GM19035 (cell line): ENCODE data around the gene TRIM8.

Source experiments
- ATAC-seq: cut with Tn5 transposase; IDR thresholded peaks from one replicate; pipeline ENCODE4 v1.9.1; 2021; ENCODE audit not compliant: unreplicated experiment

Gene TRIM8

DNA sequence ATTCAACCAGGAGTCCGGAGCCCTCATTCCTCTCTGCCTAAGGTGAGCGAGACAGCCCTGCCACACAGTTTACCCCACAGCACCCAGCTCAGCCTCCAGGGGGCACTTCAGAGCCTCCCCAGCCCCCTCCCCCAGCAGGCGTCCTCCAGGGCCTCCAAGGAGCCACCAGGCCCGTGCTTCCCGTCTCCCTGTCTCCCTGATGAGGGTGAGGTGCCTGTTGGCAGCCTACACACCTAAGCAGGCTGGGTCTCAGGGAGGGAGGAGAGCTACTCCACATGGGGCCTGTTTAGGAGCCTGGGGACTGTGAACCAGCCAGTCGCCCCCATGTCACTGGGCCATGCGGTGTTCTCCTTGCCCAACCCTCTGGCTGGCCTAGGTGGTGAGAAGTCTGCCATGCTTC, 28.9 kb upstream of the TRIM8 start:
- ATAC-seq = no peak

DNA sequence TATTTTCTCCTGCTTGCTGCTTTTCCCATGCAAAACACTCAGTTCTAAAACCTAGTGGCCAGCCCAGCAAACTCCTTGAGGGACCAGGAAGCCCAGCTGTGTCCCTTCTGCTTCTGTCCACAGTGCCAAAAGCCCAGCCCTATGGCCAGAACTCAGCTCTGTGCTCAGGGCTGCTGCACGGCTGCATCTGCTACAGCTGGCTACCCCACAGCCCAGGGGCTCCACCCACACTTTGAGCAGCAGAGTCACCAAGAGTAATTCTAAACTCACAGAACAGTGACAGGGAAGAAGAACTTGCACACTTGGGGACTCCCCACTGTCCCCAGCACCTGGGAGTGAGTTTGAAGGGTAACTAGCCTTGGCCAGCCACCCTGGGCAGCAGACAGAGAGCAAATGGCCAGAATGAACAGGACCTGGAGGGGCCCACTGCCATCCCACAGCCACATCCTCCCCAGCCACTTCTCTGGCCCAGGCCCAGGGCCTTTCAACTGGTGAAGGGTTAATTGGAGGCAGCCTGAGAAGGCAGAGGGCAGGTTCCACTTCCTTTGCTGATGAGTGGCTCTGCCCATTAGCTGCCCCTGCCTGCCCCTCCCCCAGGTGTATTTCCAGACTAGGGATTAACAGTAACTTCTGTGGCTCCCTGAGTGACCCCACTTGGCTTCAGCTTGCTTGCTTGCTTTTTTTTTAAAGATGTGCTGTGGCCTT, 28.1 kb upstream of the TRIM8 start:
- no peak for ATAC-seq

DNA sequence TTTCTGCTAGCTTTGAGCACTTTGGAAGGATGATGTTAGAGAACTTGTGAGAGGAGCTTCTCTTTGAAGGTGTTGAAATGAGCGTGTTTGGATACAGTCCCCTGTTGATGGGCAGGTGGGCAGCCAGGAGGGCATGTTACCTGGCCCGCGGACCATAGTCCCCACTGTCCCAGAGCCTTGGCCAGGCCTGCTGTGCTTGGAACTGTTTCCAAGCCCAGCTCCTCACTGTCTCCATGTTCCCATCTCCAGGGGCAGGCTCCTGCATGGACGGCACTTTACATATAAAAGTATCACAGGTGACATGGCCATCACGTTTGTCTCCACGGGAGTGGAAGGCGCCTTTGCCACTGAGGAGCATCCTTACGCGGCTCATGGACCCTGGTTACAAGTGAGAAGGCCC, 27.2 kb upstream of the TRIM8 start:
- no peak for ATAC-seq

DNA sequence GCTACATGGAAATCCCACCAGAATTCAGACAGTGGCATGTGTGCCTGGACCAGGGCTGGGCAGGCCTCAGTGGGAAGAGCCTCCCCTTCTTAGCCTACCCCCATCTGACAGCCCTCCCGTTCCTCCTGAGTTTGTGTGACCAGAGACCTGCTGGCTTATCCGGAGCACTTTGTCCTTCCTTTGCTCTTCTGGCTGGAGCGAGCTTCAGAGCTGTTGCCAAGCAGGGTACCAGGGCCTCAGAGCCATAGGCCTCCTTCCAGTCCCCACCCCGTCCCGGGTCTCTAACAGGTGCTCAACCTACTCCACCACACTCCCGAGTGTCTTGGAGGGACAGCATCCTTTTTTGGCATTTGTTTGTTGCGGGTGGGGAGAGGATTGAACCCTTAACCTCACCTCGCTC, 26.5 kb upstream of the TRIM8 start:
- no peak for ATAC-seq

DNA sequence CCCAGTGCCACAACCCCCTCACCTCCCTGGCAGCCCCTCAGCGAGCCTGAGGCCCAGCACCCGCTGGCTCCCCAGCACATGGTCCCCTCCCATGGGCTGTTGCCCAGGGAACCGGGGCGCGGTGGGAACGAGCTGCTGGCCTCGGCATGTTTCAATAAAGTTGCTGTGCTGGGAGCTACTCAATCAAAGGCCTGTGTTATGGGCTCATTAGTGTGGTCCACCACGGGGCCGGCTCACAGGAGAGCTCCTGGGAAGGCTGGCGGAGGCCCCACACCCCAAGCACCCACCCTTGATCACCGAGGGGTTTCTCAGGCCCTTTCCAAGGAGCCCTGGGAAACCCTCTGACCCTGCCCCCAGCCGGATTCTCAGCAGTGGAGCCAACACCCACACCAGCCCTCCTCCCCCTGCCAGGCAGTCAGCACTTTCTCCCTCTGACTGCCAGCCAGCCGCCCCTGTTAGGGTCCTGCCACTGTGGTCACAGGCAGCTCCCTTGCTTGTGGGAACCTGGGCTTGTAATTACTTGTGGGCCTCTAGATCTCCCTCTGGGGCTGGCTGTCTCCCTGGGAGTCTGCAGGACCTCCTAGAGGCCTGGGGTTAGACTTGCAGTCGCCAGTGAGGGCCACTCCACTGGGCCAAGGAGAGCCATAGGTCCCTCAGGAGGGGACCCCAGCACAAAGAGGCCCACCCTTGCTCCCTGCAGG, 24.8 kb upstream of the TRIM8 start:
- ATAC-seq = no peak

DNA sequence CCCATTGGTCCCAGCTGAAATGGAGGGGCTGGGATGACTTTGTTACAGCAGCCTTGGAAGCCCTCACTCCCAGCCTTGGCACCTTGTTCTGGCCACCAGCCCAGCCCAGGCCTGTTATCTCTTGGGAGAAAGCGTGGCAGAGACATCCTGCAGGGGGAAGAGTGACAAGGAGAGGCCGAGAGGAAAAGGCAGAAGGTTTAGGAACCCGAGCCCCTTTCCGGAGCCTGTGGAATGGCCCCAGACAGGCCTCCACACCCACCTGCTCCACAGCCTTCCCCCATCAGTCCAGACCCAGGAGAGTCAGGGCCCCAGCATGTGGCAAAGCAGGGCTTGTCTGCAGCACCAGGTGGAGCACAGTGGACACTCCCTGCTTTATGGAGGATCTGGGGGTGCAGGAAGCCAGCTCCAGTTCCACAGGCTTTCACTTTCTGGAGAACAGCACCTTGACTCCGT, 24.1 kb upstream of the TRIM8 start:
- no peak for ATAC-seq

DNA sequence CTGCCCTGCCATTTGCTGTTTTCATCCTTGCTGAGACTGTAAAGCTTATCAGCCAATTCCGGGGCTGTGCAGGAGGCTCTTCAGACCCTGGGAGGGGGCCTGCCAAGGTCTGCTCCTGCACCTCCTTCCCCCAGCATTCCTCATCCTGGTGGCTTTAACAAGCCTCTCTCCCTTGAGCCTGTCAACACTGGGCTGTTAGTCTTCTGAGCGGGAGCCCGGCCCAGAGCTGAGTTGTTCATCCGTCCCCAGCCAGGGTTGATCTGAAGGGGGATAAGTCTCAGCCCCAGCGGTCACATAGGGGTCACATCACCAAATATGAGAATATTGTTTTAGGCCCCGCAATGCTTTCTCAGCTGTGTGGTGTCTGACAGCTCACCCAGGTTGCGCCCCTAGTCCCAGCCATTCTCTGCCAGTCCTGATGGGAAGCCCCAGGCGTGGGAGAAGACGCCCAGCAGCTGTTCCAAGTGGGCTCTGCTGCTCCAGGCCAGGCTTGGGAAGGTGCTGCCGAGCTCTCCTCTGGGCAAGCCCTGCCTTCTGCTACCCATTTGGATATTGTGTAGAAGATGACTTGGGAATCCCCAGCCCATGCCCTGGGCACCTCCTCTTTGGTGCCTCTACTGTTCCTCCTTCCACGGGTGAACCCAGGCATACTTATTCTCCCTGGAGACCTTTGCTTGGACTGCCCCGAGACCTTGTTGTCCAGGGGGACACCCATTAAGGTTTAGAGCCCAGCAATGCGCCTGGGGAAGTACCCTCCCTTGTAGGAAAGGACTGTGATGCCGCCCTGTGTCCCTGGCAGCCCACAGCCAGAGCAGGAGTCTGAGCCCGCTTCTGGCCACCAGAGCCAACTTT, 23.5 kb upstream of the TRIM8 start:
- ATAC-seq = no peak

DNA sequence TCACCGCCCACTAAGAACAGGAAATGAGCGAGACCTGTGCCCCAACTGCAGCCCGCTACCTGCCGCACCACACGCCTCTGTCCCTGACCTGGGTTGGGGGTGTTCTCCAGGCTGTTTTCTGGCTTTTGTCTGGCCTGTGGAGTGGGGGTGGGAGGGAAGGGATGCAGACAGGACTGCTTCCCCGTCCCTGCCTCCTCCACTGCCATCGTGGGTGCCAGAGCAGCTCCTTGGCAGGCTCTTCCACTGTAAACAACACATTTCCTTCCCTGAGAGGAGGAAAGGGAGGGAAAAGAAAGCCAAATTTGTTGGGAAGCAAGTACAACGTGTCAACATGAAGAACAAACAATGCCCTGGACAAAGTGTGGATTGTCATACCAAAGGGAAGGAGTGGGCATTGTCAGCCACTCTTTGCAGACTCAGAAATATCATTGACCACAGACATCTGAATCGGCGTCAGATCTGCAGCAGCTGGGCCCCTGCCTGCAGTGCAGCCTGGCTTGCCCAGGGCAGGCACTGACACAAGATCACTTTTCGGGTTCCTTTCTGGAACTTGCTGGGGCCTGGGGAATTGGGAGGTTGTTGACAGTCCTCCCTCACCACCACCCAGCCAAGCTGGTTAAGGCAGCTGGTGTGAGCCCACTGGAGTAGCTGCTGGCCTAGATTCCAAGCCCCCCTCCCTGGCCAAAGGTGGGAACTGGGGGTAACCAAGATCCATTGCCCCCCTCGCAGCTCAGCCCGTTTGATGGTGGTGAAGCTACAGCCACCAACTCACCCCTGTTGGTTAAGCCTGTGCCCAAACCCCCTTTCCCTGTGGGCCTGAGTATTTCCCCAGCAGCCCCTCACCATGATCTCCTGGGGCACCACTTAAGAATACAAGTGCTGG, 22.6 kb upstream of the TRIM8 start:
- no peak for ATAC-seq

DNA sequence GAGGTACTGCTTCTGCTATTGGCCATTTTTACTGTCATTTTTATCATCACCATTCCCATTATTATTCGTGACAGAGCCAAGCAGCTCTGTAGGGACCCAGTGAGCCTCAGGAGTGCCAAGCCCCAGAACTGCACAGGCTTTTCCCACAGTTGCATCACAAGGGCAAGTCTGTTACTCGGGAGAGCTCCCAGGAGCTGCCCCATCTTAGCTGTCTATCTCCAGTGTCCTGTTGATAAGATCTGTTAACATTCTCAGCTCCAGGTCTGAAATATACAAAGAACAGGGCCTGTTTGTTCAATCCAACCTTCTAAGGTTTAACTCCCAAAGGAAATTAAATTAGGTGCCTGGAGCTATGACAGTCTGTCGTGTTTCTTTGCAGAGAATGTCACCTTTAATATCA, 20.2 kb upstream of the TRIM8 start:
- ATAC-seq = no peak

DNA sequence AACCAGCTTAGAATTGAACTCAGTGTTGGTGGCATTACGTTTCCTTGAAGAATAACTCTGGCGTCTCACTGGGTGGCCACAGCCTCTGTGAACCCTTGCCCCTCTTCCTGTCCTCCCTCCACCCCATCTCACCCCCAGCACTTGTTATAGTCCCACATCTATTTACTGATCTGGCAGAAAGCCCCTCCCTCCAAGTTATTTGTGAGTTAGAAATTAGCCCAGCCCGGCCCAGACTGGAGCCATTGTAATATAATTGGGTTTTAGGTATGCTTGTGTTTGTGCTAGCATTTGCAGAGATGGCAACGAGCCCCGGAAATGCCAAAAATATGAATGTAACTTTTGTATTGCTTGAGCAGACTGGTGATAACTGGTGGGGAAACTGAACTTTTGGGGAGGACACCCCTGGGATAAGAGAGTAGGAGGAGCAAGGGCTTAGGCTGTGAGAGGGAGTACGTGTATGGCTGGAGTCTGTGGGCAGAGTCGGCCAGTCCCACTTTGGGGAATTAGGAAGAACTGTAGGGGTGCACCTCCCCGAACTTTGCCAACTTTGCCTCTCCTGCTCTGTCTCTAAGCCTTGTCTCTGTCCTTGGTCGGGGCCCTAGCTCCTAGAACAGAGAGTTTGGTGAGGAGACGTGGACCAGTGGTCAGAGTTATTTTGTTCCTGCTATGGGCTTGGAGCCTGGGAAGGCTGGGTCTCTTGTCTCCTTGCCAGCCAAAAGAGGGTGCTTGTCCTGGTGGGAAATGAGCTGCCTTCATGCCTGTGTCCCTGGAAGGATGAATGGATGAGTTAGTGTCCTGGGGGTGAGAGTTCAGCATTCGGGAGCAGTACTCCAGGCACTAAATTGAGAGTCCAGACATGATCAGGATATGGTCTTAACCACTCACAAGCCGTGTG, 19.3 kb upstream of the TRIM8 start:
- no peak for ATAC-seq

DNA sequence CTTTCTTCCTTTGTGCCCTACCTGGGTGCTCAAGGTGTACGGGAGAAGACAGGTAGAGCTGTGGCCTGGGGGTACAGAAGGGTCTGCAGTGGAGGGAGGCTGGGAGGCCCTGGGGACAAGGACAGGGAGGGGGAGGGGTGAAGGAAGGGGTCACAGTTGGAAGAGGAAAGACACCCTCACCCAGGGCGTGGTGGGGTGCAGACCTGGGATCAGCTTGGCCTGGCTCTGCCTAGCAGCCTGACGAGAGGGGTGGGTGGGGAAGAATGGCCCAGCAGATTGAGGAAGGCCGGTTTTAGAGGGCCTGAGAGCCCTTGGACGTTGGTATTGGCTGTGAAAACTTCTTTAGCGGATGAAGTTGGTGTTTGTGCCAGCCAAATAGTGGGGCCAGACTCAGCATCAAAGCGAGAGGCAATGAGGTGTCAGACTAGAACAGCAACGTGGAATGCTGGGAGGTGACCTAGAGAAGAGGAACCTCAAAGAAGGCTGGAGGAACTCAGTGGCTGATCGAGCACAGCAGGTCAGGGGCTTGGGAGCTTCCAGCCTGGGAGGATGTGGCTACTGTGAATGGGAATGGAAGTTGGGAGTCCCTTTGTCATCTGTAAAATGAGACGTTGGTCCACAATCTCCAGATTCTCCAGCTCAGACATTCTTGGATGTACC, 18.1 kb upstream of the TRIM8 start:
- no peak for ATAC-seq

DNA sequence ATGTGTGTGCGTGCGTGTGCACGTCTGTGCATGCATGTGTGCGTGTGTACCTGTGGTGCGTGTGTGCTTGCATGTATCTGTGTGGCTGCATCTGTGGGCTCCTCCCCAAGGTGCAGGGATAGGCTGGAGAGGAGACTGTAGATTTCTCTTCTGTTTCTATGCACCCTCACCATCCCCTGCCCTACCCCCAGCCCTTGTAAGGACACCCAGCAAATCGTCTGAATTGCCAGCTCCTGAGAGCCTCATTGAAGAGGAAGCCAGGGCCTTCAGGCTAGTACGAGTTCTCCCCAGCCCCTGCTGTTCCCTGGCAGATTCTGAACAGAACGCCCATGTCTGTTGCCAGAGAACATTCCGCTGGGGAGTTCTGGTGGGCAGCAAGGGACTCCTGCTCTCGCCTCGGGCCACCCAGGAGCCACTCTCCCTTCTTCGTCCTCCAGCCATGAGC, 17.0 kb upstream of the TRIM8 start:
- ATAC-seq = no peak

DNA sequence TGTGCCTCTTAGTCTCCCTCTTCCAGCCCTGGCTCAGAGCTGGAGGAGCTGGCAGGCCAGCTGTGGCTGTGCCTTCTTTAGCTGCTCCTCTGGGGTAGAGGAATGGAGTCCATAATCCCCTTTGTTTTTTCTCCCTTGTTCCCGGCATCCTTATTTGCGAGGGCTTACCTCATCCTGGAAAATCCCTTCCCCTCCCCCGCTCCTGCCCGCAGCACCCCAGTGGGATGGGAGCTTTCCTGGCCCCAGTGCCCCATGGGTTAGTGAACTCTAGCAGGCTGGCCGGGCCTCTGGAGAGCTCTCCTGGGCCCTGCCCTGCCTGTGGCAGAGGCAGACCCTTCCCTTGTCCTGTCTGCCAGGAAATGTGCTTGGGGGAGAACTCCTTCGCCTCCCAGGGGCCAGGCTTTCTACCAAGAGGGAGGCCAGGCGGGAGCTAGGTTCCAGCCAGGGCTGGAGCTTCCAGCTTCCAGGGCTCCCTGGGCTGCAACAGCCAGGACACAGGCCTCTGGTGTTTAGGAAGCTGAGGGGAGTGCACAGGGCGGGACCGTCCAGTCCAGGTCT, 16.5 kb upstream of the TRIM8 start:
- ATAC-seq = no peak

DNA sequence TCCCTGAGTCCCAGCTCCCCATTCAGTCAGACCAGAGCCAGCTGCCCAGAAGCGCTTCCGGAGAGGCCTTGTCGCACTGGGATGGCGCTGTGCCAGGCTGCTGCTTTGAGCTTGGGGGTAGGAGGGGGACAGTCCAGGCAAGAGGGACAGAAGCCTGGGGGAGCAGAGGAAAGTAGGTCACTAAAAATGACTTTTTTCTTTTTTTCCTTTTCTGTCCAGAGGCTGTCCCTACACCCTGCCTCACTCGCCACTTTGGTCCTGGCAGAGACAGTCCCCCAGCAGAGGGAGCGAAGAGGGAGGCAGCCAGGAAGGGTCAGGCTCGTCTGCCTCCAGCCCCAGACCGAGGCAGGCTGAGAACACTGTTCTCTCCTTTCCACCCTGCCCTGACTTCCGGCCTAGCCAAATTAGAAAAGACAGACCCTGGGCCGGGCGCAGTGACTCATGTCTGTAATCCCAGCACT, 15.8 kb upstream of the TRIM8 start:
- ATAC-seq = no peak

DNA sequence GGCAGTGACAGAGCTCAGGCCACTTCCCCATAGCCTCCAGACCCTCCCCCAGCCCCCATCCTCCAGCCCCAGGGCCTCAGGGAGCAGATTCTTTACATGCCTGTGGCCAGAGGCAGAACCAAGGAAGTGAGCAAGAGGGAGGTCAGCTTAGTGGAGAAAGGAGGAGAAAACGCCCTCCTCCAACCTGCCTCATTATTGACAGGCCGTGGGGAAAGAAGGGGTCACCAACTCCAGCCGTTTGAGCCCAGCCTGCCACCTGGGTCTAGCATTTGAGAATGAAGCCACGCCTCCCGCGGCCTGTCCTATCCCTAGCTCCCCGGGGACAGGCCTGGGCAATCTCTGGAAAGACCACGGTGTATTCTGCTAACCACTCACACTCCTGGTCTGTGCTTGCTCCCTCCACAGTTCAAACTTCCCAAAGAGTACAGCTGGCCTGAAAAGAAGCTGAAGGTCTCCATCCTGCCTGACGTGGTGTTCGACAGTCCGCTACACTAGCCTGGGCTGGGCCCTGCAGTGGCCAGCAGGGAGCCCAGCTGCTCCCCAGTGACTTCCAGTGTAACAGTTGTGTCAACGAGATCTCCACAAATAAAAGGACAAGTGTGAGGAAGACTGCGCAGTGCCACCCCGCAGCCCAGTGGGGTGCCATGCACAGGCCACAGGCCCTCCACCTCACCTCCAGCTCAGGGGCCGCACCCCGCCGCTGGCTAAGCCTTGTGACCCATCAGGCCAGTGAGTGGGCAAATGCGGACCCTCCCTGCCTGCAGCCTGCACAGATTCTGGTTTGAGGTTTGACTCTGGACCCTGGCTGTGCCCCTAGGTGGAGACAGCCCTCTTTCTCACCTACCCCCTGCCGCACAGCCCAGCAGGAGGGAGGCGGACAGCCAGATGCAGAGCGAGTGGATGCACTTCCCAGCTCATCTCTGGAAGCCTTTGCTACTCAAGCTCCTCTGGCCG, 14.3 kb upstream of the TRIM8 start:
- no peak for ATAC-seq

DNA sequence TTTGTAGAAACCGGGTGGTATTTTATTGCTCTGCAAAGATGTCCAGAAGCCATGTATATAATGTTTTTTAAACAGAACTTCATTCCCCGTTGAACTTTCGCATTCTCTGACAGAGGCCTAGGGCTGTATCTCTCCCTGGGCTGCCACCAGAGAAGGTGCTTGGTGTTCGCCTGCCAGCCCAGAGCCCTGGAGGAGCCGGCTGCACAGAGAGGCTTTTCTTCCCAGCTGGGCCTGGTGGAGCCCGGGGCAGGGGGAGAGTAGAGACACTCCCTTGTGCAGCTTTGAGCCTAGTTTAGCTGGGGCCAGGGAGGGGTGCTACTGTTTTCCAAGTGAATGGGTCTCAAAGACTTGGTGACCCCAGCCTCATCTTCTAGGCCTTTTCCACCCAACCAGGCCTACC, 13.6 kb upstream of the TRIM8 start:
- ATAC-seq = no peak

DNA sequence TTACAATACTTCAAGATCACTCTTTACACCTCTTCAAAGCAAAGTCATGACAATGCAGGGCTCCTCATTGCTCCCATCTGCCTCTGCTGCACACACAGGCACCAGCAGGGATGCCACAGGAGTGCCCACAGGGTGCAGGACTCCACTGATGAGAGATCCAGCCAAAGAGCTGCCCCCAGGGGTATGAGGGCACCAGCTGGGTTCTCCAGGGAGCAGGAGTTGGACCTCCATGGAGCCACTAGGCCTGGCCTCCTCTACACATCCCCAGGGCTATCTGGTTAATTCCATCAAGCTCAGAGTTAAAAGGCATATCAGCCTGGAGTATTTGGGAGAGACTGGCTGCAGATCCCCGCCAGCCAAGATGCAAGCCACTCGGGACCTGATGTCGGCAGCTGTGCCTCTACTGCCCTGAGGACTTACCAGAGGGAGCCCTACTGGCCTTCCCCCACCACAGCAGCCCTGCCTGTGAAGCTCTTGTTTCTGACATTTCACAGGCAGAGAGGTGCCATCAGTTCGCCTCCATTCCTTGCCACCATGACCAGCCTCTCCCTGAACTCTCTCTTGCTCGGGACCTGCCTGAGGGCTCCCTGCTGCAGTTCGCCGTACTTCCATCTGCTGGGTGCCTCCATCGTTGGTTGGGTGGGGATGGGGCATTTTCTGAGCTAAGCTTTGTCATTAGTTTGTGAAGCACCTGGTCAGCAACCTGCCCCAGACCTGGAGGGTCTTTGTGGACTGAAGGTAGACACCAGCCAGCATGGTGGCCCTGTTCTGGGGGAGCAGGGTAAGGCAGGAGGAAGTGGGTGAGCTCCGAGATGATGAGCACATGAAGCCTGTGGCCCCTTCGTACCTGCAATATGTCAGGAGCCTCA, 12.5 kb upstream of the TRIM8 start:
- ATAC-seq = no peak
